ENCODE measurements around the gene SLC5A10. TPM values are rescaled to one million over a fixed set of nuclear protein-coding genes. Genes with fewer than 3 reads are reported as not detected.

SLC5A10 gene
- polyA plus RNA-seq, 1 donor from 2014 or later: not detected

DNA sequence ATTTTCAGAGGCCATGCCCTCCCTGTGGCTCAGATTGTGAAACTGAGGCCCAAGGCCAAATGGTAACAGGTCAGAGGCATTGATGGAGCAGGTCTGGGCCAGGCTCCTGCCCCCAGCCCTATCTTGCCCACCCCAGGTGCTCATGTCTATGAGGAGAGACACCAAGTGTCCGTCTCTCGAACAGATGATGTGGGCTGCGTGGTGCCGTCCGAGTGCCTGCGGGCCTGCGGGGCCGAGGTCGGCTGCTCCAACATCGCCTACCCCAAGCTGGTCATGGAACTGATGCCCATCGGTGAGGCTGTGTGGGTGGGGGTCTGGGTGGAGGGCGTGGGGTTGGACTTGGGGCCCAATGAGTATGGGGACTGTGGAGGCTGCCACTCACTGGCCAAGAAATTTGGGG lies 61.3 kb downstream of the SLC5A10 start:
- H3K79me2 ChIP-seq (replicated peaks; ENCODE audit: insufficient read depth, low read length): no peaks in the 10 kb centered on the region
- no peaks in the 10 kb centered on the region for H3F3A ChIP-seq (ENCODE audit: insufficient read depth, low read length, poor library complexity, severe bottlenecking)
- no peak overlapping the region for H3K4me3 ChIP-seq (ENCODE audit: low read length)
- H3K4me2 ChIP-seq (ENCODE audit: low read length): no peak overlapping the region
- no peaks in the 10 kb centered on the region for H4K20me1 ChIP-seq (ENCODE audit: insufficient read depth)
- no peaks in the 10 kb centered on the region for H3K9me3 ChIP-seq (ENCODE audit: low read length)
- no peaks in the 10 kb centered on the region for H3K27me3 ChIP-seq (ENCODE audit: insufficient read depth, low read depth, low read length)
- H3K36me3 ChIP-seq (ENCODE audit: insufficient read depth, low read length): no peaks in the 10 kb centered on the region
- no peak overlapping the region for H2AFZ ChIP-seq (ENCODE audit: low read depth, low read length)
- H3K27ac ChIP-seq (ENCODE audit: low read length): no peak overlapping the region
- TF ChIP-seq POLR2AphosphoS5 (IDR thresholded peaks at IDR 0.05): no peak
- TF ChIP-seq SMC3 (conservative IDR thresholded peaks at IDR 0.05; ENCODE audit: poor library complexity): no peak
- TF ChIP-seq EP300 (conservative IDR thresholded peaks at IDR 0.05; ENCODE audit: poor library complexity, severe bottlenecking): no peak
- TF ChIP-seq MXI1 (conservative IDR thresholded peaks at IDR 0.05; ENCODE audit: poor library complexity, severe bottlenecking): no peak
- TF ChIP-seq, protein P1, sequence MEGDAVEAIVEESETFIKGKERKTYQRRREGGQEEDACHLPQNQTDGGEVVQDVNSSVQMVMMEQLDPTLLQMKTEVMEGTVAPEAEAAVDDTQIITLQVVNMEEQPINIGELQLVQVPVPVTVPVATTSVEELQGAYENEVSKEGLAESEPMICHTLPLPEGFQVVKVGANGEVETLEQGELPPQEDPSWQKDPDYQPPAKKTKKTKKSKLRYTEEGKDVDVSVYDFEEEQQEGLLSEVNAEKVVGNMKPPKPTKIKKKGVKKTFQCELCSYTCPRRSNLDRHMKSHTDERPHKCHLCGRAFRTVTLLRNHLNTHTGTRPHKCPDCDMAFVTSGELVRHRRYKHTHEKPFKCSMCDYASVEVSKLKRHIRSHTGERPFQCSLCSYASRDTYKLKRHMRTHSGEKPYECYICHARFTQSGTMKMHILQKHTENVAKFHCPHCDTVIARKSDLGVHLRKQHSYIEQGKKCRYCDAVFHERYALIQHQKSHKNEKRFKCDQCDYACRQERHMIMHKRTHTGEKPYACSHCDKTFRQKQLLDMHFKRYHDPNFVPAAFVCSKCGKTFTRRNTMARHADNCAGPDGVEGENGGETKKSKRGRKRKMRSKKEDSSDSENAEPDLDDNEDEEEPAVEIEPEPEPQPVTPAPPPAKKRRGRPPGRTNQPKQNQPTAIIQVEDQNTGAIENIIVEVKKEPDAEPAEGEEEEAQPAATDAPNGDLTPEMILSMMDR (IDR thresholded peaks at IDR 0.05; ENCODE audit: poor library complexity, severe bottlenecking): no peak
- TF ChIP-seq TAF1 (IDR thresholded peaks at IDR 0.05; ENCODE audit: low read depth): no peak
- no peak for TF ChIP-seq EZH2 (IDR thresholded peaks at IDR 0.05; ENCODE audit: borderline replicate concordance, insufficient read depth, low read length, poor library complexity, severe bottlenecking)
- no peak for TF ChIP-seq RAD21 (conservative IDR thresholded peaks at IDR 0.05)
- H3K9ac ChIP-seq (ENCODE audit: low read length): no peak overlapping the region
- no peaks in the 10 kb centered on the region for H3K9me2 ChIP-seq (ENCODE audit: insufficient read depth, low read length)

DNA sequence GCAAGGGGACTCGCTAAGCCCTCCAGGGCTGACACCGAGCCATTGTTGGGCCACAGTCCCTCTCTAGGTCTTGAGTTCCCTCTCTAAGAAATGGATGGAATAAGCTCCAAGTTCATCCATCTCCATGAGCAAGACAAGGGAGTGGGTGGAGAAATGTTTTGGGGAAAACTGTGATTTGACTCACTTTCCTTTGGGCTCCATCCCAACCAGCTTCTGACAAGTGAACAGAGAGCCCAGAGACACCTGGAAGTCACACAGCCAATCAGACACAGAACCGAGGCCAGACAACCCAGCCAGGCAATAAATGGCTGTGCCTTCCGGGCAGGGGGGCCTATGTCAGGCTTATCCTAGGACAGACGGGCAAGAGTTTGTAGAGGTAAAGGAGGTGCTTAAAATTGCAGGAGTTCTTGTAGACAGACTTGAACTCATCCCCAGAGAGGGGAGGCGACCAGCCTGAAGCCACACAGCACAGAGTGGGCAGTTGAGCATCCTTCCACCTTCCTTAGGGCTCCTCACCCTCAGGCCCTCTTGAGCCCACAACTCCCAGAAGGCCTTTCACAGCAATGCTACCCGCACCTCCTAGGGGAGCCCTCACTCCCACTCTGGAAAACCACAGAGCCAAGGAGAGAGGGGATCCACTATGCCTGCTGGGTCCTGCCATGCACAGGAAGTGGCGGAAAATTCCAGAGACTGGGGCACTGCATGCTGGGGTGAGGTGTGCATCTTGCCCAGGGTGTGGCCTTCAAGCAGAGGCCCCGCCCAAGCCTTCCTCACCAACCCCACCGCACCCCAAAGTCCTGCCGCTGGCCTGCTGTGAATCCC lies 62.1 kb downstream of the SLC5A10 start:
- Histone ChIP-seq H3K9ac (ENCODE audit: low read length) (no peak overlapping the region), H3K9me2 (ENCODE audit: insufficient read depth, low read length) (no peaks in the 10 kb centered on the region), H3K27ac (ENCODE audit: low read length) (no peak overlapping the region), H3K4me3 (ENCODE audit: low read length) (no peak overlapping the region), H3K36me3 (ENCODE audit: insufficient read depth, low read length) (no peaks in the 10 kb centered on the region), H4K20me1 (ENCODE audit: insufficient read depth) (no peaks in the 10 kb centered on the region), H3K4me2 (ENCODE audit: low read length) (no peak overlapping the region), H2AFZ (ENCODE audit: low read depth, low read length) (no peak overlapping the region), H3K27me3 (ENCODE audit: insufficient read depth, low read depth, low read length) (no peaks in the 10 kb centered on the region), H3K79me2 (replicated peaks; ENCODE audit: insufficient read depth, low read length) (no peaks in the 10 kb centered on the region), H3F3A (ENCODE audit: insufficient read depth, low read length, poor library complexity, severe bottlenecking) (no peaks in the 10 kb centered on the region), H3K9me3 (ENCODE audit: low read length) (no peaks in the 10 kb centered on the region)
- no peak for TF ChIP-seq SMC3 (conservative IDR thresholded peaks at IDR 0.05; ENCODE audit: poor library complexity)
- TF ChIP-seq, protein P2, sequence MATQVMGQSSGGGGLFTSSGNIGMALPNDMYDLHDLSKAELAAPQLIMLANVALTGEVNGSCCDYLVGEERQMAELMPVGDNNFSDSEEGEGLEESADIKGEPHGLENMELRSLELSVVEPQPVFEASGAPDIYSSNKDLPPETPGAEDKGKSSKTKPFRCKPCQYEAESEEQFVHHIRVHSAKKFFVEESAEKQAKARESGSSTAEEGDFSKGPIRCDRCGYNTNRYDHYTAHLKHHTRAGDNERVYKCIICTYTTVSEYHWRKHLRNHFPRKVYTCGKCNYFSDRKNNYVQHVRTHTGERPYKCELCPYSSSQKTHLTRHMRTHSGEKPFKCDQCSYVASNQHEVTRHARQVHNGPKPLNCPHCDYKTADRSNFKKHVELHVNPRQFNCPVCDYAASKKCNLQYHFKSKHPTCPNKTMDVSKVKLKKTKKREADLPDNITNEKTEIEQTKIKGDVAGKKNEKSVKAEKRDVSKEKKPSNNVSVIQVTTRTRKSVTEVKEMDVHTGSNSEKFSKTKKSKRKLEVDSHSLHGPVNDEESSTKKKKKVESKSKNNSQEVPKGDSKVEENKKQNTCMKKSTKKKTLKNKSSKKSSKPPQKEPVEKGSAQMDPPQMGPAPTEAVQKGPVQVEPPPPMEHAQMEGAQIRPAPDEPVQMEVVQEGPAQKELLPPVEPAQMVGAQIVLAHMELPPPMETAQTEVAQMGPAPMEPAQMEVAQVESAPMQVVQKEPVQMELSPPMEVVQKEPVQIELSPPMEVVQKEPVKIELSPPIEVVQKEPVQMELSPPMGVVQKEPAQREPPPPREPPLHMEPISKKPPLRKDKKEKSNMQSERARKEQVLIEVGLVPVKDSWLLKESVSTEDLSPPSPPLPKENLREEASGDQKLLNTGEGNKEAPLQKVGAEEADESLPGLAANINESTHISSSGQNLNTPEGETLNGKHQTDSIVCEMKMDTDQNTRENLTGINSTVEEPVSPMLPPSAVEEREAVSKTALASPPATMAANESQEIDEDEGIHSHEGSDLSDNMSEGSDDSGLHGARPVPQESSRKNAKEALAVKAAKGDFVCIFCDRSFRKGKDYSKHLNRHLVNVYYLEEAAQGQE (IDR thresholded peaks at IDR 0.05; ENCODE audit: borderline replicate concordance): no peak
- no peak for TF ChIP-seq POLR2AphosphoS5 (IDR thresholded peaks at IDR 0.05)
- TF ChIP-seq EP300 (conservative IDR thresholded peaks at IDR 0.05; ENCODE audit: poor library complexity, severe bottlenecking): no peak
- TF ChIP-seq TAF1 (IDR thresholded peaks at IDR 0.05; ENCODE audit: low read depth): no peak

All from neural cell (in vitro differentiated cells).